ENCODE data around the gene CCR9. TPM values are rescaled to one million over a fixed set of nuclear protein-coding genes. Genes with fewer than 3 reads are reported as not detected.
A peak's percentile ranks its signal among the peaks of the same experiment; 100 is the strongest.

Gene CCR9
- total RNA-seq, 2 donors from 2014 or later: 0.14 TPM; not detected in 1

- DNase-seq: no peak
- Mint-ChIP-seq H3K4me1 (ENCODE audit: low read depth) (peaks cover 29% of the 10 kb centered on the region), H3K36me3 (ENCODE audit: insufficient read depth in 2 of 2) (no peaks in the 10 kb centered on the region)
These were observed 19.4 kb downstream of the CCR9 start for GRCh38 chr3:45905755-45906154.

GRCh38 chr3:45906681-45907407 is 20.5 kb downstream of the CCR9 start:
- no peak overlapping the region for H3K4me3 Mint-ChIP-seq
- ATAC-seq (replicated peaks in 1 of 2): no peak
- H3K27me3 Mint-ChIP-seq (ENCODE audit: low read depth): peaks cover 61% of the 10 kb centered on the region
- H3K9me3 Mint-ChIP-seq: no peaks in the 10 kb centered on the region
- DNase-seq: no peak
- H3K27ac Mint-ChIP-seq: no peak overlapping the region
- peaks cover 29% of the 10 kb centered on the region for H3K4me1 Mint-ChIP-seq (ENCODE audit: low read depth)
- H3K36me3 Mint-ChIP-seq (ENCODE audit: insufficient read depth in 2 of 2): no peaks in the 10 kb centered on the region

More at GRCh38 chr3:45905755-45906154, 19.4 kb downstream of the CCR9 start:
- Mint-ChIP-seq H3K27ac (no peak overlapping the region), H3K4me3 (no peak overlapping the region), H3K9me3 (no peaks in the 10 kb centered on the region), H3K27me3 (ENCODE audit: low read depth) (peaks cover 61% of the 10 kb centered on the region)
- no peak for ATAC-seq (replicated peaks in 1 of 2)

- no peaks in the 10 kb centered on the region for H3K9me3 Mint-ChIP-seq
- peaks cover 29% of the 10 kb centered on the region for H3K4me1 Mint-ChIP-seq (ENCODE audit: low read depth)
- no peak for DNase-seq
- no peaks in the 10 kb centered on the region for H3K36me3 Mint-ChIP-seq (ENCODE audit: insufficient read depth in 2 of 2)
- H3K27ac Mint-ChIP-seq: no peak overlapping the region
- peaks cover 70% of the 10 kb centered on the region for H3K27me3 Mint-ChIP-seq (ENCODE audit: low read depth)
- no peak overlapping the region for H3K4me3 Mint-ChIP-seq
- ATAC-seq (replicated peaks in 1 of 2): peak; percentile 63 to 68
These were observed 21.7 kb downstream of the CCR9 start for GRCh38 chr3:45907769-45908705.

- Mint-ChIP-seq H3K4me1 (ENCODE audit: low read depth) (peaks cover 29% of the 10 kb centered on the region), H3K4me3 (no peak overlapping the region), H3K36me3 (ENCODE audit: insufficient read depth in 2 of 2) (no peaks in the 10 kb centered on the region), H3K9me3 (no peaks in the 10 kb centered on the region), H3K27ac (no peak overlapping the region), H3K27me3 (ENCODE audit: low read depth) (peaks cover 77% of the 10 kb centered on the region)
- ATAC-seq (replicated peaks in 1 of 2): no peak
- DNase-seq: no peak
These were observed 22.4 kb downstream of the CCR9 start for GRCh38 chr3:45908761-45909160.

- H3K4me3 Mint-ChIP-seq: no peak overlapping the region
- peaks cover 31% of the 10 kb centered on the region for H3K4me1 Mint-ChIP-seq (ENCODE audit: low read depth)
- ATAC-seq (replicated peaks in 1 of 2) (no peak), DNase-seq (no peak)
- H3K9me3 Mint-ChIP-seq: no peaks in the 10 kb centered on the region
- H3K36me3 Mint-ChIP-seq (ENCODE audit: insufficient read depth in 2 of 2): no peaks in the 10 kb centered on the region
- H3K27ac Mint-ChIP-seq: peak overlapping the region; percentile 20
- peaks cover 84% of the 10 kb centered on the region for H3K27me3 Mint-ChIP-seq (ENCODE audit: low read depth)
These were observed 23.2 kb downstream of the CCR9 start for GRCh38 chr3:45909542-45909941.

GRCh38 chr3:45910892-45911291 is 24.5 kb downstream of the CCR9 start:
- H3K36me3 Mint-ChIP-seq (ENCODE audit: insufficient read depth in 2 of 2): no peaks in the 10 kb centered on the region
- no peaks in the 10 kb centered on the region for H3K9me3 Mint-ChIP-seq
- H3K27me3 Mint-ChIP-seq (ENCODE audit: low read depth): peaks cover 87% of the 10 kb centered on the region
- DNase-seq: no peak
- H3K4me1 Mint-ChIP-seq (ENCODE audit: low read depth): peaks cover 36% of the 10 kb centered on the region
- no peak overlapping the region for H3K4me3 Mint-ChIP-seq
- no peak for ATAC-seq (replicated peaks in 1 of 2)
- H3K27ac Mint-ChIP-seq: no peak overlapping the region

- Mint-ChIP-seq H3K9me3 (no peaks in the 10 kb centered on the region), H3K4me3 (no peak overlapping the region), H3K27ac (no peak overlapping the region), H3K27me3 (ENCODE audit: low read depth) (peaks cover 88% of the 10 kb centered on the region), H3K4me1 (ENCODE audit: low read depth) (peaks cover 44% of the 10 kb centered on the region), H3K36me3 (ENCODE audit: insufficient read depth in 2 of 2) (no peaks in the 10 kb centered on the region)
- no peak for ATAC-seq (replicated peaks in 1 of 2)
- no peak for DNase-seq
These were observed 25.3 kb downstream of the CCR9 start for GRCh38 chr3:45911511-45912226.

- no peak for ATAC-seq (replicated peaks in 1 of 2)
- Mint-ChIP-seq H3K4me3 (no peak overlapping the region), H3K36me3 (ENCODE audit: insufficient read depth in 2 of 2) (no peaks in the 10 kb centered on the region), H3K4me1 (ENCODE audit: low read depth) (peaks cover 43% of the 10 kb centered on the region), H3K27me3 (ENCODE audit: low read depth) (peaks cover 88% of the 10 kb centered on the region), H3K27ac (no peak overlapping the region), H3K9me3 (no peaks in the 10 kb centered on the region)
- DNase-seq: no peak
These were observed 26.1 kb downstream of the CCR9 start for GRCh38 chr3:45912435-45912834.

GRCh38 chr3:45914362-45915058 is 28.2 kb downstream of the CCR9 start:
- H3K27ac Mint-ChIP-seq: no peak overlapping the region
- ATAC-seq (replicated peaks in 1 of 2): no peak
- peaks cover 73% of the 10 kb centered on the region for H3K27me3 Mint-ChIP-seq (ENCODE audit: low read depth)
- H3K4me3 Mint-ChIP-seq: peak overlapping the region in 1 of 2 donors; percentile 18
- DNase-seq: no peak
- no peaks in the 10 kb centered on the region for H3K9me3 Mint-ChIP-seq
- H3K36me3 Mint-ChIP-seq (ENCODE audit: insufficient read depth in 2 of 2): peaks cover 0 to 2% of the 10 kb centered on the region in 2 donors
- peaks cover 37% of the 10 kb centered on the region for H3K4me1 Mint-ChIP-seq (ENCODE audit: low read depth)

GRCh38 chr3:45915059-45915439 is 28.7 kb downstream of the CCR9 start:
- peak overlapping the region; percentile 70 to 75 for H3K4me3 Mint-ChIP-seq
- peaks cover 68% of the 10 kb centered on the region for H3K27me3 Mint-ChIP-seq (ENCODE audit: low read depth)
- DNase-seq (no peak), ATAC-seq (replicated peaks in 1 of 2) (no peak)
- H3K27ac Mint-ChIP-seq: no peak overlapping the region
- no peaks in the 10 kb centered on the region for H3K9me3 Mint-ChIP-seq
- H3K4me1 Mint-ChIP-seq (ENCODE audit: low read depth): peaks cover 36% of the 10 kb centered on the region
- peaks cover 0 to 2% of the 10 kb centered on the region in 2 donors for H3K36me3 Mint-ChIP-seq (ENCODE audit: insufficient read depth in 2 of 2)

- peak overlapping the region; percentile 40 for H3K27ac Mint-ChIP-seq
These were observed 29.3 kb downstream of the CCR9 start for GRCh38 chr3:45915518-45916231.

More at GRCh38 chr3:45915518-45916231, 29.3 kb downstream of the CCR9 start:
- peak; percentile 93 to 94 for ATAC-seq (replicated peaks in 1 of 2)
- peaks cover 62% of the 10 kb centered on the region for H3K27me3 Mint-ChIP-seq (ENCODE audit: low read depth)
- DNase-seq: peak; percentile 85 to 91
- peak overlapping the region; percentile 70 to 75 for H3K4me3 Mint-ChIP-seq
- H3K4me1 Mint-ChIP-seq (ENCODE audit: low read depth): peaks cover 36% of the 10 kb centered on the region
- H3K36me3 Mint-ChIP-seq (ENCODE audit: insufficient read depth in 2 of 2): peaks cover 0 to 2% of the 10 kb centered on the region in 2 donors
- no peaks in the 10 kb centered on the region for H3K9me3 Mint-ChIP-seq

Measured in activated T-cell treated with anti-CD3 and anti-CD28 coated beads, Interleukin-2, amount 50 U/mL, for 72 hours (primary cell).